ENCODE data around the gene RESP18.
A peak's percentile ranks its signal among the peaks of the same experiment; 100 is the strongest.

The RESP18 gene

DNA sequence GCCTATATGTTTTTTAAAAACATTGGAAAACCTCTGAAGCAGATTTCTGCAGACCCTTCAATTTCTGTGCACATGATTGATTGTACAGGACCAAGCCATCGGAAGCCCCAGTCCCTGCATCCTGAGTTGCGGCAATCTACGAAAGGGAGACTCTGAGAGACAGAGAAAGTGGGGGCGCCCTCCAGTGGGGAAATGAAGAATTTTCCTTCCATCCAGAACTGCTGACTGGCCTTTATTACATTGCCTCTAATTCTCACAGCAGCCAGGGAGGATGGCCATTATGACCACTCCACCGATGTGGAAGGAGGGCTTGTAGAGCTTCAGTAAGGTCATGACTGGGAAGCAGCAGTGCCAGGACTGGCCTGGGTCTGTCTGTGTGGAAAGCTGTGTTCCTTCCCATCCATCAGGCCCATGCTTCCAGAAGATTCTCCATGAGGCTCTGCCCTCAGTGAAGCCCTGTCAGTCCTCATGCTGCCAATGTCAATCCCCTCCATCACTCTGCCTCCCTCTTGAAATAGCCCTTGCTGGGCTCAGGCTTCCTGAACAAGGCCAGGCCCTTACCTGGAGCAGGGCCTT lies 20.0 kb upstream of the RESP18 start:
- H3K4me3 ChIP-seq (ENCODE audit: low read depth, low read length), result no peak overlapping the region
- in situ Hi-C loops (cut with HindIII; ENCODE audit: low sequenced_read_pairs), result no loop called here
- DNase-seq (ENCODE audit: low read depth, low spot score), result peak; percentile 49
- peak; percentile 74 for TF ChIP-seq CTCF (IDR thresholded peaks at IDR 0.05; ENCODE audit: low read depth, low read length)

GRCh38 chr2:219350710-219351221 lies 18.2 kb upstream of the RESP18 start:
- in situ Hi-C loops (cut with HindIII; ENCODE audit: low sequenced_read_pairs), result no loop called here
- DNase-seq (ENCODE audit: low read depth, low spot score), result peak; percentile 5
- no peak overlapping the region for H3K4me3 ChIP-seq (ENCODE audit: low read depth, low read length)
- TF ChIP-seq CTCF (IDR thresholded peaks at IDR 0.05; ENCODE audit: low read depth, low read length), result no peak

DNA sequence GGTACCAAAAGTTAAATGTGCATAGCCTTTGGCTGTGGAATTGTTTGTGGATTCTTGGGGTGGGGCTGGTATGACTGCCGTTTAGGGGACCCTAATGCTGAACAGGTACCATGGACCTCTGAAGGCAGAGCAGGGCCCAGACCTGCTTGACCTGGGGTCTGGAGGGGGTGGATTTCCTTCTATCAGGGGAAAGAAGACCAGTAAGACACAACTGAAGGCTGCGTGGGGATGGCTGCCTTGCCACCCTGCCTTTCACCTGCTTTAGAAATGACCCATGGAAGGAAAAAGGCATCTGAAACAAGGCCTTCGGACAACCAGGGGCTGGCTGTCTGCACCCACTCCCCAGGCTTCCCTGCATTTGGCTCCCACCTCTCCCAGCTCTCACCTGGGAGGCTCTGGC lies 17.7 kb upstream of the RESP18 start:
- no peak for TF ChIP-seq CTCF (IDR thresholded peaks at IDR 0.05; ENCODE audit: low read depth, low read length)
- in situ Hi-C loops (cut with HindIII; ENCODE audit: low sequenced_read_pairs), result no loop called here
- no peak for DNase-seq (ENCODE audit: low read depth, low spot score)
- H3K4me3 ChIP-seq (ENCODE audit: low read depth, low read length), result no peak overlapping the region

GRCh38 chr2:219344751-219345430 lies 12.3 kb upstream of the RESP18 start:
- no peak overlapping the region for H3K4me3 ChIP-seq (ENCODE audit: low read depth, low read length)
- TF ChIP-seq CTCF (IDR thresholded peaks at IDR 0.05; ENCODE audit: low read depth, low read length), result no peak
- in situ Hi-C loops (cut with HindIII; ENCODE audit: low sequenced_read_pairs), result no loop called here
- DNase-seq (ENCODE audit: low read depth, low spot score), result peak; percentile 45

GRCh38 chr2:219335373-219335786 lies 2.8 kb upstream of the RESP18 start:
- DNase-seq (ENCODE audit: low read depth, low spot score), result no peak
- no peak overlapping the region for H3K4me3 ChIP-seq (ENCODE audit: low read depth, low read length)
- in situ Hi-C loops (cut with HindIII; ENCODE audit: low sequenced_read_pairs), result no loop called here
- TF ChIP-seq CTCF (IDR thresholded peaks at IDR 0.05; ENCODE audit: low read depth, low read length), result no peak

- no peak overlapping the region for H3K4me3 ChIP-seq (ENCODE audit: low read depth, low read length)
- no peak for DNase-seq (ENCODE audit: low read depth, low spot score)
- in situ Hi-C loops (cut with HindIII; ENCODE audit: low sequenced_read_pairs), result no loop called here
- TF ChIP-seq CTCF (IDR thresholded peaks at IDR 0.05; ENCODE audit: low read depth, low read length), result no peak
Measured at GRCh38 chr2:219334076-219334475, 1.5 kb upstream of the RESP18 start.

Data from astrocyte of the spinal cord (primary cell).